Gastroesophageal sphincter (tissue), 3 donors: Measurements from ENCODE around the gene ATP5F1C.

ENCODE experiments used
- POLR2A ChIP-seq, 2 donors: fragments of 450-650 bp; IDR thresholded peaks; one replicate each; pipeline ENCODE4 v1.6.1; 2017; ENCODE audit warnings: antibody characterized with exemption in 2 of 2, mild to moderate bottlenecking in 2 of 2, moderate library complexity in 1 of 2
- TF ChIP-seq, protein P1 (sequence below), 4 experiments: fragments of 200-600 bp in 2 of 4; fragments of 450-650 bp in 2 of 4; sonication (generic) in 1 of 4; IDR thresholded peaks; one replicate each; pipeline ENCODE4 v1.5.1; 2017 to 2019; ENCODE audit warnings: antibody characterized with exemption in 4 of 4, mild to moderate bottlenecking in 2 of 4, moderate library complexity in 2 of 4

DNA sequence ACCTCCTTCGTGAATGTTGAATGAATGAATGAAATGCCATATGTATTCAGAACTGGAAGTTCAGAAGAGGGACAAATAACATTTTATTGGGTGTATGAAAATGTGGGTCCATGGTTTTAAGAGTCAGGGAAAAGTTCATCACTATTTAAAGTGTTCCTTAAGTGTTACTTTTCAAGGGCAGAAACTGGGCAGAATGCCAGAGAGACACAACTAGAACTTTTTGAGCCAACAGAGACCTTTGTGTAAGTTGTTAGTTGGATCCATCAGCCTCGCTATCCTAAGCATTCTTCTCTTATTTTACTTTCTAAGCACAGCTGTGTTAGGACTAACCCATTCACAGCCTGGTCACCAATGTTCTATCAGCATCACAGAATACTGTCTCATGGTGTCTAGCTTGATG, 16.8 kb downstream of the ATP5F1C start:
- no peak for TF ChIP-seq POLR2A (IDR thresholded peaks at IDR 0.05)
- TF ChIP-seq, protein P1, sequence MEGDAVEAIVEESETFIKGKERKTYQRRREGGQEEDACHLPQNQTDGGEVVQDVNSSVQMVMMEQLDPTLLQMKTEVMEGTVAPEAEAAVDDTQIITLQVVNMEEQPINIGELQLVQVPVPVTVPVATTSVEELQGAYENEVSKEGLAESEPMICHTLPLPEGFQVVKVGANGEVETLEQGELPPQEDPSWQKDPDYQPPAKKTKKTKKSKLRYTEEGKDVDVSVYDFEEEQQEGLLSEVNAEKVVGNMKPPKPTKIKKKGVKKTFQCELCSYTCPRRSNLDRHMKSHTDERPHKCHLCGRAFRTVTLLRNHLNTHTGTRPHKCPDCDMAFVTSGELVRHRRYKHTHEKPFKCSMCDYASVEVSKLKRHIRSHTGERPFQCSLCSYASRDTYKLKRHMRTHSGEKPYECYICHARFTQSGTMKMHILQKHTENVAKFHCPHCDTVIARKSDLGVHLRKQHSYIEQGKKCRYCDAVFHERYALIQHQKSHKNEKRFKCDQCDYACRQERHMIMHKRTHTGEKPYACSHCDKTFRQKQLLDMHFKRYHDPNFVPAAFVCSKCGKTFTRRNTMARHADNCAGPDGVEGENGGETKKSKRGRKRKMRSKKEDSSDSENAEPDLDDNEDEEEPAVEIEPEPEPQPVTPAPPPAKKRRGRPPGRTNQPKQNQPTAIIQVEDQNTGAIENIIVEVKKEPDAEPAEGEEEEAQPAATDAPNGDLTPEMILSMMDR (IDR thresholded peaks at IDR 0.05) = no peak
